GM10847 (cell line): ENCODE results near the gene VASH1.

ENCODE experiments used
- POLR2A ChIP-seq: IDR thresholded peaks from 2 replicates; pipeline ENCODE4 v1.6.1; 2011; ENCODE audit not compliant: insufficient read length; ENCODE audit errors: extremely low read depth

Gene VASH1

DNA sequence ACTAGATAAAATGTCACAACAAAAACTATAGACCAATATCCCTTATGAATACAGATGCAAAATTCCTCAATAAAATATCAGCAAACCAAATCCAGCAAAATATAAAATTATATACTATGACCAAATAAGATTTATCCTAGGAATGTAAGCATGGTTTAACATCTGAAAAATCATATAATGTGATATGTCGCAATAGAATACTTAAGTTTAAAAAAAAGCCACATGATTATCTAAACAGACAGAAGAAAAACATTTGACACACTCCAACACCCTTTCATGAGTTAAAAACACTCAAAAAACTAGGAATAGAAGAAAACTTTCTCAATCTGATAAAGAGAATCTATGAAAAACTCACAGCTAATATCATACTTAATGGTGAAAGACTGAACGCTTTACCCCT lies 31.2 kb downstream of the VASH1 start:
- no peak for TF ChIP-seq POLR2A

DNA sequence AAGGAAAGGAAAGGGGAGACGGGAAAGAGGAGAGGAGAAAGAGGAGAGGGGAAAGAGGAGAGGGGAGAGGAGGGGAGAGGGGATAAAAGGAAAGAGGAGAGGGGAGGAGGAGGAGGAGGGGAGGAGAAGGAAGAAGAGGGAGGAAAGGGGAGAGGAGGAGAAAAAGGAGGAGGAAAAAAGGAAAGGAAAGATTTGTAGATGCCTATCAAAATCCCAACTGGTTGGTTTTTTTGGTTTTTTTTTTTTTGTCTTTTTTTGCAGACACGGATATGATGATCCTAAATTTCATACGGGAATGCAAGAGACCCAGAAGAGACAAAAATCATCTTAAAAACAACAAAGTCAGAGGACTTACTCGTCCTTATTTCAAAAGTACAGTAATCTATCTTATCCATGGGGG lies 32.1 kb downstream of the VASH1 start:
- TF ChIP-seq POLR2A, result no peak

GRCh38 chr14:76793956-76794355 lies 32.7 kb downstream of the VASH1 start:
- TF ChIP-seq POLR2A, result no peak

DNA sequence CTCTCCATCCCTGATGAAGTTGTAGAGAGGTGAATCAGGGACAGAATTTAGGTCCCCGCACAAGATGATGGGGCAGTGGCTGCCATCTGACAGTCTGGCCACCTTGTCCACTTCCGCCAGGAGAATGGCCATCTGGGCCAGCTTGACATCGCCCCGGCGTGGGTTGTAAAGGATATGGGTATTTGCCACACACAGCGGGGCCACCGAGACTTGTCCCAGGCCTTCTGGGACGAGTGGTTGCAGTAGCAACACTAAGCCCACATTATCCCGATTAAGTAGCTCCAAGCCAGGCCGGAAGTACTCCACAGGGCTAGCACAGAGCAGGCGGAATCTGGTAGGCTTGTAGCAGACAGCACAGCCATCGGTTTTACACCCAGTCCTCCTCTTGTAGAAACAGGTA lies 45.2 kb downstream of the VASH1 start:
- TF ChIP-seq POLR2A, result no peak

DNA sequence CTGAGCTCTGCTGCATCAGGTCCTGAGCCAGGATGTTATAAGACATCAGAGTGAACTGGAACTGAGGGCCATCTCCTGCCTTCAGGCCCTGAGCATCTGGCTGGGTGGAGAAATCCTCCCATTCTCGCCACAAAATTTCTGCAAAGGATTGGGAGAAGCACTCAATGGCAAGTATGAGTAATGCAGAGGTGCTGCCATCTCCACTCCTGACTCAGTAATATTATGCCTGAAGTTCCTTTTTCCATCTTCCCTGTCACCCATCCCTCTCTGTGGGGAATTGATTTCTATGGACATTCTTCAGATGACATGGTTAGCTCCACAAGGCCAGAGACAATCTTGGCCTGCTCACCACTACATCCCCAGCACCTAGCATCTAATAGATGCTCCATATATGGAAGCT lies 46.7 kb downstream of the VASH1 start:
- TF ChIP-seq POLR2A, result no peak

- TF ChIP-seq POLR2A, result no peak
Measured at GRCh38 chr14:76808990-76809389, 47.7 kb downstream of the VASH1 start.

- TF ChIP-seq POLR2A, result no peak
Measured at GRCh38 chr14:76810525-76810924, 49.3 kb downstream of the VASH1 start.

- TF ChIP-seq POLR2A, result no peak
Measured at GRCh38 chr14:76810953-76811400, 49.7 kb downstream of the VASH1 start.

- TF ChIP-seq POLR2A, result no peak
Measured at GRCh38 chr14:76811561-76811960, 50.3 kb downstream of the VASH1 start.

DNA sequence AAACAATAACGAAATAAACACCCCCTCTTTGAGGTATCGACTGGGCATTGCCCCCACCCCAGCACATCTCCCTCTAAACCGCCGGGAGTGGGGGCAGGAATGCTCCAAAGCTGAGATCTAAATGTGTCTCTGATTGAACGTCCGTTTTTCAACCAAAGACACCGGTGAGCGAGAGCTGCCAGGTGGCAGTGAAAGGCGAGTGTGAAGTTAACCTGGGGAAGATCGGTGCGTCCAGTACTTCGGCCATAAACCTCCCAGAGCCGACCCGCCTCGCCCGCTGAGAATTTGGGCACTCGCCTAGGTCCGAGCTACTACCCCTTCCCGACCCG lies 50.8 kb downstream of the VASH1 start:
- TF ChIP-seq POLR2A, result no peak

DNA sequence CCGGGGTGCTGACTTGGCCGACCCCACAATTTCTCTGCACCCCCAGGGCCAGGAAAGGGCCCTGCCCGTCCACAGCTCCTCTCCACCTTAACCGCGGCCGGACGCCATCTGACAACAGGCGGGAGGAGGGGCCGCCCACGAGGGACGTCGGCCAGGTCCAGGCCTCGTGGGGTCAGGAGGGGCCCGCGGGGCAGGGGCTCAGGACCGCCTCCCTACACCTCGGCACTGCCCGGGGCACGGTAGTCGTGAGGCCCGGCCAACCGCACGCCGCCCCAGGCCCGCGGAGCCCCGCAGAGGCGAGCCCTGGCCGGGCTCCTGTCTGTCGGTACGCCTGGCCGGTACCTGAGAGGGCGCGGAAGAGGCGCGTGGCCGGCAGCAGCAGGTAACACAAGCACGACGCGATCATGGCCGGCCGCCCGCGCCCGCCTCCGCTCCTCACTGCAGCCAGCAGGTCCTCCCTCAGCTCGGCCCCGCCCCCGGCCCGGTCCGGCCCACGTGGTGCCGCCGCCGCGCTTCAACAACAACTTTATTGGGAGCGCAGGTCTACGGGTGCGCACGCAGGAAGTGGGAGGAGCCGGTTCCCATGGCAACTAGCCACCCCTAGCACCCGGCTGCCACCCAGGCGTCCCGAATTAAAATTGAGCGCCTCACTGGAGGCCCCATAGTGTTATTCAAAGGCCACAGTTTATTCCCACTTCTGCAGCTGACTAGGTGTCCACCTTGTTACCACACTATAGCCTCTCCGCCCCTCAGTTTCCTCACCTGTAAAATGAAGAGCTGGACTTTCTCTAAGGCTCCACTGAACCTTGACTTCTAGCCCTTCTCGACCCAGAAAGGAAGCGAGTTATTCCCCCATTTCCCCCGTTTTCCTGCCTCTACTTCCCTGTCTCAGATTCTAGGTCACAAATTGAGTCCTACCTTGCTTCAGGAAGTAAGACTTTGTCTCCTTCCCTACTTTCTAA lies 51.4 kb downstream of the VASH1 start, which contains the start of gene ANGEL1:
Gene ANGEL1, minus strand, starts transcription at position 461 of the 962 bp plus-strand sequence. Its CDS starts 55 bp downstream, at position 406.
- TF ChIP-seq POLR2A, result peak; percentile 84

- TF ChIP-seq POLR2A, result no peak
Measured at GRCh38 chr14:76814726-76815645, 53.7 kb downstream of the VASH1 start.

GRCh38 chr14:76820700-76821099 lies 59.4 kb downstream of the VASH1 start:
- TF ChIP-seq POLR2A, result no peak

DNA sequence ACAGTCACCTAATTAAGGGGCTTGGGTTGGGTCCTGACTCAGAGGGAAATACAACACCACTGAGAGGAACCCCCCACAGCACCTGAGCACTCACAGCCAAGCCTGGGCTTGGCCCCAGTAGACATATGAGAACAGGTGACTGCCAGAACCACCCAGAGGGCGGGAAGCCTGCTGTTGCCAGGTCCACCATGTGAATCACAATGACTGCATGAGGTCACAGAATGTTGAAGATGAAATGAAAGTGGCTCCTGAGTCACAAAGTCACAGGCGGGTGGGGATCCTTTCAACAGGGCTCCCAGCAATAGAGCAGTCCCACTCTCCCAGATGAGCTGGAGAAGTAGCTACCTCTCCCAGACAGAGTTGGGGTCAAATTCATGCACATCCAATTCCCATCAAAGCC lies 64.9 kb downstream of the VASH1 start, which contains the start of gene LRRC74A:
Gene LRRC74A, plus strand, starts transcription at position 287 of the 400 bp plus-strand sequence. CDS start 290 bp downstream, outside the sequence.
- no peak for TF ChIP-seq POLR2A

DNA sequence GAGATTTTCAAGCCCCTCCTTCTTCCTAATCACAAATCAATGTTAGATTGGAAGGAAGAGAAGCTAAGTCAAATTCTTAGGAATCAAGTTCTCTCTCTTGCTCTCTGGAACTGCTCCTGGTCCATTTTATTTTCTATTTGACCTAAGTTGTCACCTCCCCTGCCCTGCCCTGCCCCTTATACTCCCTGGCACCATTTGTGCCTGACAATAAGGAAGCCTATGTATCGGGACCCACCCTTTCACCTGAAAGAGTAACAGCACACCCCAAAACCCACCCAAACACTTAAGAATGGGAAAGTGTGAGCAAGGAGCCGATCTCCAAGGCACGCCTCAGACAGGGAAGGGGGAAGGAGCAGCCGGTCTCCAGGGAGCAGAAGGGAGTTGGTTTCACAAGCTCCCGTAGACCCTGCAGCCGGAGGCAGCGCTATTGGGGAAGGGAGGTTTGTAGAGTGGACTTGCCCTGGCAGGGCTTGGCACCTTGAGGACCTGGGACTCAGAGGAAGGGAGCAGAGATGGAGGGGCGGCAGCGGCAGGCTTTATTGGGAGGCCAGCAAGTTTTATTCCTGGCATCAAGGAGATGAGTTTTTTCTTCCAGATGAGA lies 66.5 kb downstream of the VASH1 start:
- no peak for TF ChIP-seq POLR2A
